ENCODE data around the gene HPSE2. TPM values are rescaled to one million over a fixed set of nuclear protein-coding genes. Genes with fewer than 3 reads are reported as not detected.

The HPSE2 gene
- total RNA-seq, 4 donors from 2014 or later = 0.57 to 3.6 (median 1.5) TPM

GRCh38 chr10:98901441-98902110 lies 334.1 kb downstream of the HPSE2 start:
- intact Hi-C loops (cut with DNase I; ENCODE audit: low total_unique reads) = no loop called here
- WGBS, 2 donors = 82 to 83% methylated on average over 4 of the region's 4 CpGs
- no peak for TF ChIP-seq POLR2A (IDR thresholded peaks at IDR 0.05)
- TF ChIP-seq, protein P1, sequence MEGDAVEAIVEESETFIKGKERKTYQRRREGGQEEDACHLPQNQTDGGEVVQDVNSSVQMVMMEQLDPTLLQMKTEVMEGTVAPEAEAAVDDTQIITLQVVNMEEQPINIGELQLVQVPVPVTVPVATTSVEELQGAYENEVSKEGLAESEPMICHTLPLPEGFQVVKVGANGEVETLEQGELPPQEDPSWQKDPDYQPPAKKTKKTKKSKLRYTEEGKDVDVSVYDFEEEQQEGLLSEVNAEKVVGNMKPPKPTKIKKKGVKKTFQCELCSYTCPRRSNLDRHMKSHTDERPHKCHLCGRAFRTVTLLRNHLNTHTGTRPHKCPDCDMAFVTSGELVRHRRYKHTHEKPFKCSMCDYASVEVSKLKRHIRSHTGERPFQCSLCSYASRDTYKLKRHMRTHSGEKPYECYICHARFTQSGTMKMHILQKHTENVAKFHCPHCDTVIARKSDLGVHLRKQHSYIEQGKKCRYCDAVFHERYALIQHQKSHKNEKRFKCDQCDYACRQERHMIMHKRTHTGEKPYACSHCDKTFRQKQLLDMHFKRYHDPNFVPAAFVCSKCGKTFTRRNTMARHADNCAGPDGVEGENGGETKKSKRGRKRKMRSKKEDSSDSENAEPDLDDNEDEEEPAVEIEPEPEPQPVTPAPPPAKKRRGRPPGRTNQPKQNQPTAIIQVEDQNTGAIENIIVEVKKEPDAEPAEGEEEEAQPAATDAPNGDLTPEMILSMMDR (IDR thresholded peaks at IDR 0.05) = no peak

GRCh38 chr10:98899018-98899417 lies 336.6 kb downstream of the HPSE2 start:
- H3K4me3 ChIP-seq (ENCODE audit: low read depth, poor library complexity, severe bottlenecking) = no peak overlapping the region
- DNase-seq (ENCODE audit: low spot score in 2 of 2) = no peak
- intact Hi-C loops (cut with DNase I; ENCODE audit: low total_unique reads) = no loop called here
- WGBS, 2 donors = 47 to 51% methylated on average over 3 of the region's 3 CpGs
- TF ChIP-seq, protein P1 (IDR thresholded peaks at IDR 0.05) = no peak
- TF ChIP-seq POLR2A (IDR thresholded peaks at IDR 0.05) = no peak

More at GRCh38 chr10:98901441-98902110, 334.1 kb downstream of the HPSE2 start:
- H3K4me3 ChIP-seq (ENCODE audit: low read depth, poor library complexity, severe bottlenecking) = no peak overlapping the region
- DNase-seq (ENCODE audit: low spot score in 2 of 2) = no peak

GRCh38 chr10:98892523-98892922 lies 343.1 kb downstream of the HPSE2 start:
- intact Hi-C loops (cut with DNase I; ENCODE audit: low total_unique reads) = no loop called here
- no peak overlapping the region for H3K4me3 ChIP-seq (ENCODE audit: low read depth, poor library complexity, severe bottlenecking)
- WGBS, 2 donors = 81 to 88% methylated on average over 1 of the region's 1 CpG
- TF ChIP-seq, protein P1 (IDR thresholded peaks at IDR 0.05) = no peak
- TF ChIP-seq POLR2A (IDR thresholded peaks at IDR 0.05) = no peak
- no peak for DNase-seq (ENCODE audit: low spot score in 2 of 2)

DNA sequence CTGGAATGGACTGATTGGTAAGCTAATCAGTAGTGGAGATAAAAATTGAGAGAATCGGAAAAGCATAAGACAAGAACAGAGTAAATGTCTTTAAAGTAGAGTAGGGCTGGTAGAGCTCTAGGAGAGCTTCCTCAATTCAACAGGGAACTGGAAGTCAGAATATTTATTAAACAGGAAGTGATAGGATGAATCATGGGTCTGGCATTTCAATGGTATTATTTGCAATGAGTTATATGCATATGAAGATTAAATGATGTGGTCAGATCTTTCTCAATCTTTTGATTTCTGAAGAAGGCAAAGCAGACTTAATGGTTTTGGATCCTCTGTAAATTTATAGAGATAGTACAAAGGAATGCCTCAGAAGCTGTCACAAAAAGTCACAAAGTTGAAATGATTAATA lies 349.0 kb downstream of the HPSE2 start:
- intact Hi-C loops (cut with DNase I; ENCODE audit: low total_unique reads) = no loop called here
- H3K4me3 ChIP-seq (ENCODE audit: low read depth, poor library complexity, severe bottlenecking) = no peak overlapping the region
- TF ChIP-seq POLR2A (IDR thresholded peaks at IDR 0.05) = no peak
- TF ChIP-seq, protein P1 (IDR thresholded peaks at IDR 0.05) = no peak
- DNase-seq (ENCODE audit: low spot score in 2 of 2) = no peak
- WGBS, 2 donors = 81 to 89% methylated on average over 1 of the region's 1 CpG

DNA sequence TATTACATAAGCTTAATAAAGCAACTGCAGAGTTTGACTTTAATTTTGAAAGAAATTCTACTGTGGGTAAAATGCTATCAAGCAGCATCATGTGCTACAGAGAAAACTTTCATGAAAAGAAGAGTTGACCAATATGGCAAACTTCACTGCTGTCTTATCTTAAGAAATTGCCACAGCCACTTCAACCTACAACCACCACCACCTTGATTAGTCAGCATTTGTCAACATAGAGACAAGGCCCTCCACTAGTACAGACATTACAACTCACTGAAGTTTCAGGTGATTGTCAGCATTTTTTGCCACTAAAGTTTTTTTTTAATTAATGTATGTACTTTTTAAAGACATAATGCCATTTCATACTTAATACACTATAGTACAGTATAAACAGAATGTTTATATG lies 350.3 kb downstream of the HPSE2 start:
- H3K4me3 ChIP-seq (ENCODE audit: low read depth, poor library complexity, severe bottlenecking) = no peak overlapping the region
- no peak for DNase-seq (ENCODE audit: low spot score in 2 of 2)
- intact Hi-C loops (cut with DNase I; ENCODE audit: low total_unique reads) = no loop called here
- no peak for TF ChIP-seq POLR2A (IDR thresholded peaks at IDR 0.05)
- TF ChIP-seq, protein P1 (IDR thresholded peaks at IDR 0.05) = no peak

DNA sequence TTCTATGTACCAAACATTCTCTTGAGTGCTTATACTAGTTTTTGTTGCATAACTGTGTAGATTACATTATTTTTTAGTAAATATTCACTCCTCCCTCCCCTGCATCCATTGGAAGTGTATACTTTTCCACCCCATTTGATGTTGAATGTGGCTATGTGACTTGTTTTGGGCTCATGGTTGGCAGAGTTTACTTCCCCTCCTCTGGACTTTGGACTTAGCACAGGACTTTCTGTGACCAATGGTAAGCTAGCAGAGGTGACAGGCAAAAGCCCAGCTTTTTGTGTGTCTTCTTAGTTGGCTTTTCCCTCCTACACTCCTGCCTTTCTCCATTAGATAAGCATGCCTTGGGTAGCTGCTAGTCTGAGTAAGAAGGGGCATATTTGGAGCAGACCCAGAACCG lies 353.9 kb downstream of the HPSE2 start:
- intact Hi-C loops (cut with DNase I; ENCODE audit: low total_unique reads) = no loop called here
- no peak overlapping the region for H3K4me3 ChIP-seq (ENCODE audit: low read depth, poor library complexity, severe bottlenecking)
- 82 to 95% methylated on average over 1 of the region's 1 CpG for WGBS, 2 donors
- no peak for TF ChIP-seq POLR2A (IDR thresholded peaks at IDR 0.05)
- TF ChIP-seq, protein P1 (IDR thresholded peaks at IDR 0.05) = no peak
- DNase-seq (ENCODE audit: low spot score in 2 of 2) = no peak
